Rectal smooth muscle tissue (tissue), 1 donor: Measurements from ENCODE around the gene TNFRSF11A.
A peak's percentile ranks its signal among the peaks of the same experiment; 100 is the strongest.

Experiments
- H3K27ac ChIP-seq: one replicate; pipeline ENCODE4 v1.7.0; 2013; ENCODE audit warnings: low read depth, low read length, inconsistent platforms
- H3K27me3 ChIP-seq: one replicate; pipeline ENCODE4 v1.7.0; 2013; ENCODE audit warnings: low read length; ENCODE audit not compliant: control insufficient read depth, insufficient read depth
- H3K36me3 ChIP-seq: one replicate; pipeline ENCODE4 v1.7.0; 2013; ENCODE audit warnings: low read length; ENCODE audit not compliant: control insufficient read depth, insufficient read depth
- H3K4me1 ChIP-seq: one replicate; pipeline ENCODE4 v1.7.0; 2013; ENCODE audit warnings: low read length; ENCODE audit not compliant: control insufficient read depth, insufficient read depth
- H3K4me3 ChIP-seq: one replicate; pipeline ENCODE4 v1.7.0; 2013; ENCODE audit warnings: low read length
- H3K9ac ChIP-seq: one replicate; pipeline ENCODE4 v1.7.0; 2013; ENCODE audit warnings: low read length

TNFRSF11A gene

DNA sequence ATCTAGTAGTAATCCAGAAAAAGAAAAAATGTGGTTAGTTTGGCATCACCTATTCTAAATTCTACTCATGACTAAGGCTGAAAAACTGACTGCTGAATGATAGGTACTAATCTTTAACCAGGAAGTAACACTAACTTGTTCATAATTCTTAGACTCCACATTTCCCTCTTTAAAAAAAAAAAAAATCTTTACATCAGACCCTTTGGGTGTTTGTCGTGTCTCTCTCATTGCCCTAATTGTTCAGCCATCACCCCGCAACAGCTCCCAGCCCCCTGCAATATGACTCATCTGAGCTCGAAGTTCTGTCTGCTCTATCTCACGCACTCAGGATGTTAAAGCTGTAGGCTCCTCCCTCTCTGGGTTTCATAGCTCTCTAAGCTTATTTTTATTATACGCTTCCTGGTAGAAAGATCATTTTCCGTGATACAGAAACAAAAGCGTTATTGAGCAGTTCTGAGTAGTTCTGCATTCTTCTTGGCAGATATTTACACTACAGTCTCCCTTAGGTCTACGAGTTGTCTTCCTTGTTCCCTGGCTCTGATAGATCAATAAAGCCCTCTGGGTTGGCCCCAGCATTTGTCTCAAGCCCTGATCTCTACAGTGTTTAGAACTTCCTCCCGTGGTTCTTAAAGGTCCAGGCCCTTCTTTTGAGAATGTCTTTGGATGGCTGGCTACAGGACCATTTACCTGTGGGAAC, 95.6 kb downstream of the TNFRSF11A start:
- Histone ChIP-seq H3K4me1 (peaks cover 3% of the 10 kb centered on the region), H3K27ac (no peak overlapping the region), H3K9ac (no peak overlapping the region), H3K4me3 (peak overlapping the region; percentile 11), H3K27me3 (no peaks in the 10 kb centered on the region), H3K36me3 (no peaks in the 10 kb centered on the region)

DNA sequence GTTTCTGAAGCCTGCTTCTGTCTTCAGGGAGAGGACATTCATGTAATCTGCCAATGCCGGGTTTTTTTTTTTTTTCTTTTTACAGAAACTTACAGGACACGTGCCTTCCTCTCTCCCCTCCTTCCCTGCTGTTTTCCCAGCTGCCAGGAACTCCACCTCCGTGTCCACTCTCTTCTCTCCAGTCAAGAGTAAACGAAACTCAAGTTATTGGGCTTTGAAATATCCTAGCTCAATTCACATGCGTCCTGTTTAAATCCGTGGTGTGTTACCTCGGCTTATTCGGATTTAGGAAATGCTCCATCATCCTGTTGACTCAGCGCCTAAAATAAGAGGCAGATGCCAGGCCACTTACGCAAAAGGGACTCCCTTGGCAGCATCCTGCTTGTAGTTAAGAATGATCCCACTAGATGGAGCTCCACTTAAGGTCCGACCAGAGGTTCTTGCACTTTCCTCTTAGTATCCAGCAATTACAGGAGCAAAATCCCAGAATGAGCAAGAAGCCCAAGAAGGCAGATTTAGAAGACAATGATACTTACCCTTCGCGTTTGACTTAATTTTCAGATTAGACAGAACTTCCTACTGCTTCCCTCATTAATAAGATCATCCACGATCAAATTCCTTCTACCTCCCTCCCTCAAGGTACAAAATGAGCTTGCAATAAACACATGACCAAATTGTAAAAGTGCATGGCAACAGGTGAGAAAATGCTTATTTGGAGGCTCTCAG, 100.5 kb downstream of the TNFRSF11A start:
- no peaks in the 10 kb centered on the region for H3K27me3 ChIP-seq
- no peak overlapping the region for H3K9ac ChIP-seq
- H3K4me1 ChIP-seq = peaks cover 3% of the 10 kb centered on the region
- no peaks in the 10 kb centered on the region for H3K36me3 ChIP-seq
- peak overlapping the region; percentile 76 for H3K27ac ChIP-seq
- H3K4me3 ChIP-seq = peak overlapping the region; percentile 53

DNA sequence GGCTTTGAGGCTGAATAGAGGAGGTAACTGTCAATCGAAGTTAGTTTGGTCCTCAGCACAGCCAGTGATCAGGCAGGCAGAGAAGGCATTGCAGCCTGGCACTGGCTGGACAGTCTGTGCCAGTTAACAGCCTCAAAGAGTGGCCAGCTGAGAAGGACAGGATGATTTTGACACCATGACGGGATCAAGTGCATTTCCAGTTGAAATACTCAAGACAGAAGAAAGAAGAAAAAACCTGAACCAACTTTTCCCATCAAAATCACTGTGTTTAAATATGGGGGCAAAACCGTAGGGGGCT, 101.0 kb downstream of the TNFRSF11A start:
- no peak overlapping the region for H3K27ac ChIP-seq
- no peak overlapping the region for H3K9ac ChIP-seq
- H3K36me3 ChIP-seq = no peaks in the 10 kb centered on the region
- H3K27me3 ChIP-seq = no peaks in the 10 kb centered on the region
- no peak overlapping the region for H3K4me3 ChIP-seq
- H3K4me1 ChIP-seq = peaks cover 3% of the 10 kb centered on the region

- no peak overlapping the region for H3K4me3 ChIP-seq
- no peak overlapping the region for H3K27ac ChIP-seq
- H3K36me3 ChIP-seq = no peaks in the 10 kb centered on the region
- no peaks in the 10 kb centered on the region for H3K27me3 ChIP-seq
- H3K9ac ChIP-seq = no peak overlapping the region
- no peaks in the 10 kb centered on the region for H3K4me1 ChIP-seq
Measured at GRCh38 chr18:62432176-62432575, 107.1 kb downstream of the TNFRSF11A start.

GRCh38 chr18:62434798-62435197, 109.7 kb downstream of the TNFRSF11A start:
- Histone ChIP-seq H3K4me3 (no peak overlapping the region), H3K27ac (no peak overlapping the region), H3K4me1 (peaks cover 4% of the 10 kb centered on the region), H3K36me3 (no peaks in the 10 kb centered on the region), H3K9ac (no peak overlapping the region), H3K27me3 (no peaks in the 10 kb centered on the region)

DNA sequence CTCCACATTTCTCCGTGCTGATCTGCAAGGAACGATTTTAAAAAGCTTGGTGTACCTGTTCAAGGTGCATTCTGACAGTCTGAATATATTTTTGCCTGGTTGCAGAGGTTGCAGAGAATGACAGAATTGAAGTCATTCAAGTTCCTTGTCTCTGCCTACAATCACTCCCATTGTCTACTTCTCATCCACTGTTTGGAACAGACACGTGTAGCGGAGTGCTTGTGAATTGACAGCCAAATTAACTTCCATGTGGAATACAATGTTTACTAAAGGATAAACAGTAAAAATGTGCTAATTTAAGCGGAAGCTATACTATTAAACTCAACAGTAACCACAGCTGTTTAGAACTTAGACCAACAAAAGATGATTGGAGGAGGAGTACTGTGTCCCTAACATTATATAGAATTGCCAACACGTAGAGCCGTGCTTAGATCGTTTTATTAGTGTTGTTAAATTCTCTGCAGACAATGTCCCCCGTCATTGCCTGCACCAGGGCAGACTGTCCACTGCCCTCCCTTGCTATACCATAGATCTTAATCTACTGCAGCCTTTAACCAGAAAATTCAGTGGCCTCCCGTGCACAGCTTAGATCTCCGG, 110.4 kb downstream of the TNFRSF11A start:
- Histone ChIP-seq H3K36me3 (no peaks in the 10 kb centered on the region), H3K4me3 (no peak overlapping the region), H3K27ac (no peak overlapping the region), H3K4me1 (peaks cover 4% of the 10 kb centered on the region), H3K27me3 (no peaks in the 10 kb centered on the region), H3K9ac (no peak overlapping the region)

DNA sequence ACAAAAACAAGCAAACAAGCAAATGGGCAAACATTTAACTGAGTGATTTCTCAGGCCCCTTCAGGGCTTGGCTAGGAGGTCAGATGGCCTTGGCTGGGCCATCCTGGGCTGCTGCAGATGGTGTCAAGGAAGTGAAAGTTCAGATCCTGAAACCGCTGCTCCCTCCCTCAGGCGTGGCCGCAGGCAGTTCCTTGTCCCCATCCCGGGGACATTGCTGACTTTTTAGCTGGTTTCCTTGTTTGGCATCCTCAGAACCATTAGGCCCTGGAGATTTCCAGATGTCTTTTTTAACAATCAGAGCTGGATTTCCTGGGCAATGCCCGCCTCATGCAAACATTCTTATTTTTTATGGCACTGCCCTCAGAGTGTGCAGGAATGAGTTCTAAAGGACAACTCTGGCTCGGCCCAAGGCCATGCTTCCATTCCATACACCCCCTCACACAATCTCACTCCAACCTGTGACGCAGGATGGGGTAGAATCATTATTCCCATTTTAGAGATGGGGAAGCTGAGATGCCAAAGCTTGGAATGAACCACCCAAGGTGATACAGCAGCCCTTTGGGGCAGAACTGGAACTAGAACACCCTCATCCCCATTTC, 111.6 kb downstream of the TNFRSF11A start:
- no peak overlapping the region for H3K4me3 ChIP-seq
- no peak overlapping the region for H3K27ac ChIP-seq
- H3K27me3 ChIP-seq = no peaks in the 10 kb centered on the region
- no peak overlapping the region for H3K9ac ChIP-seq
- peaks cover 4% of the 10 kb centered on the region for H3K4me1 ChIP-seq
- H3K36me3 ChIP-seq = no peaks in the 10 kb centered on the region

- peaks cover 4% of the 10 kb centered on the region for H3K4me1 ChIP-seq
- no peak overlapping the region for H3K27ac ChIP-seq
- no peaks in the 10 kb centered on the region for H3K36me3 ChIP-seq
- no peaks in the 10 kb centered on the region for H3K27me3 ChIP-seq
- H3K4me3 ChIP-seq = no peak overlapping the region
- no peak overlapping the region for H3K9ac ChIP-seq
Measured at GRCh38 chr18:62437235-62438017, 112.3 kb downstream of the TNFRSF11A start.

GRCh38 chr18:62438018-62438329, 112.9 kb downstream of the TNFRSF11A start:
- Histone ChIP-seq H3K27ac (no peak overlapping the region), H3K9ac (no peak overlapping the region), H3K4me1 (peaks cover 4% of the 10 kb centered on the region), H3K4me3 (no peak overlapping the region), H3K36me3 (no peaks in the 10 kb centered on the region), H3K27me3 (no peaks in the 10 kb centered on the region)

DNA sequence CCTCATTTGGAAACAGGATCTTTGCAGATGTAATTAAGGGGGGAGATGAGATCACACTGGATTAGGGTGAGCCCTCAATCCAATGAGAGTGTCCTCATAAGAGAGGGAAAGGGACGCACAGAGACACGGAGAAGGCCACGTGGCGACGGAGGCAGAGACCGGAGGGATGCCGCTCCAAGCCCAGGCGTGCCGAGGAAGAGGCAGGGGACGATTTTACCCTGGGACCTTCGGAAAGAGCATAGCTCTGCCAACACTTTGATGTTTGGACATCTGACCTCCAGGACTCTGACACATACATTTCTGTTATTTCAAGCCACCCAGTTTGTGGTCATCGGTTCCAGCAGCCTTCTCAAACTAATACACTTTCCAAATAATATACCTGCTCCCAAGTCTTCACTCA, 113.3 kb downstream of the TNFRSF11A start:
- H3K4me1 ChIP-seq = peaks cover 4% of the 10 kb centered on the region
- H3K36me3 ChIP-seq = no peaks in the 10 kb centered on the region
- no peaks in the 10 kb centered on the region for H3K27me3 ChIP-seq
- no peak overlapping the region for H3K9ac ChIP-seq
- no peak overlapping the region for H3K4me3 ChIP-seq
- no peak overlapping the region for H3K27ac ChIP-seq

DNA sequence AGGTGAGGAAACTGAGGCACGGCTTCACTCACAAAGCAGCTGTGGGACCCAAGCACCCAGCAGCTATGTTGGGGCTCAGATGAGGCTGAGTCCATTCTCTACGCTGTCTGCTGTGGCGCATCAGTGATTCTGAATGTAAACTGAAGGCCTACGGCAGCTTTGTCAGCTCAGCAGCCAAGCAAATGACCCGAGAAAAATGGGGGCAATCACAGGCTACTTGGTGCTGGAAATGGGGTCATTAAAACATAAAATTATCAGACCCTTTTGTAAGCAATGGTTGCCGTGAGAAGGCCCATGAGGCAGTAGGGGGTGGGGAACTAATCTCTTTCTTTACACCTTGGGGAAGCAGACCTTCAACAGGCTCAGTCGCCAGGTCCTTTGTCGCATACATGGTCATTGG, 113.8 kb downstream of the TNFRSF11A start:
- H3K4me1 ChIP-seq = peaks cover 4% of the 10 kb centered on the region
- H3K27ac ChIP-seq = no peak overlapping the region
- no peak overlapping the region for H3K9ac ChIP-seq
- H3K27me3 ChIP-seq = no peaks in the 10 kb centered on the region
- no peak overlapping the region for H3K4me3 ChIP-seq
- no peaks in the 10 kb centered on the region for H3K36me3 ChIP-seq
